Measurements from ENCODE around the gene MOB3B. TPM values are rescaled to one million over a fixed set of nuclear protein-coding genes. Genes with fewer than 3 reads are reported as not detected.
"Not testable (repeated sequence)": the region's sequence is repeated elsewhere in the genome, so short reads cannot be mapped to it uniquely, and the experiment has no call there.

Gene MOB3B
- total RNA-seq, 2 experiments from 2014 or later = 0.29 to 0.70 TPM

DNA sequence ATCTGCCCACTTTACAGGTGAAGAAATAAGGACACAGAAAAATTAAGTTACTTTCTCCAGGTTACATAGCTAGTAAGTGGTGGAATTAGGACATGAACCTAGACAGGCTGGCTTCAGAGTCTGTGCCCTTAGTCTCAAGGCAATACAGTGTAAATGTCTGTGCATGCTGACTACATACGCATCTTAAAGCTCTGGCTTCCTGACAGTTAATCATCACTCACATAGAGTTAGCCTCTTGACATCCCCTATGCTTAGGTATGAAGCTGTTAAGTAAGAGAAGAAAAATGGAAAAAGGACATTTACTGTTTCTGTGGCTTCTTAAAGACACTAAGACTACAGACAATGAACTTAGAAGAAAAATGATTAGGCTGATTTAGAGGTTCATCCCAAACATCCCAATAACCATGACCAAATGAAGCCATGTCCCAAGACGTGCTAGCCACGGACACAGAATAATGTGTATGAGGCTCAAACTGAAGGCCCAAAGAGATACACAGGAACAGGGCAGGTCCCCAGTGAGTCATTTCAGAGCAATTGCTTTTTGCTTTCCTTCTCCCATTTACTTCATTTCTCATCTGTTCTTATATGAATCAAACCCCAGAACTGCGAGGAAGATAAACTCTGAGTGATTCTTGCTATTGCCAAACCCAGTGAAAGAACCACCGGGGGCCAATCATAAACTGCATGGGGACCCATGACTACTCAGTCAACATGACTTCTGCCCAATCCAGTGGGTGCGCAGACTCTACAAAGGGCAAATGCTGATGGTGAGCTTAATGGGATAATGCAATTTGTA is 105.5 kb downstream of the MOB3B start:
- no peak overlapping the region for H3K27ac Mint-ChIP-seq
- peaks cover 3% of the 10 kb centered on the region for H3K4me1 Mint-ChIP-seq
- no peak overlapping the region for H3K4me3 Mint-ChIP-seq
- CTCF ChIA-PET = no interaction called here
- H3K36me3 Mint-ChIP-seq = no peaks in the 10 kb centered on the region
- no peaks in the 10 kb centered on the region for H3K27me3 Mint-ChIP-seq
- DNase-seq (no peak), ATAC-seq (no peak)
- no peaks in the 10 kb centered on the region for H3K9me3 Mint-ChIP-seq (ENCODE audit: low read depth)

DNA sequence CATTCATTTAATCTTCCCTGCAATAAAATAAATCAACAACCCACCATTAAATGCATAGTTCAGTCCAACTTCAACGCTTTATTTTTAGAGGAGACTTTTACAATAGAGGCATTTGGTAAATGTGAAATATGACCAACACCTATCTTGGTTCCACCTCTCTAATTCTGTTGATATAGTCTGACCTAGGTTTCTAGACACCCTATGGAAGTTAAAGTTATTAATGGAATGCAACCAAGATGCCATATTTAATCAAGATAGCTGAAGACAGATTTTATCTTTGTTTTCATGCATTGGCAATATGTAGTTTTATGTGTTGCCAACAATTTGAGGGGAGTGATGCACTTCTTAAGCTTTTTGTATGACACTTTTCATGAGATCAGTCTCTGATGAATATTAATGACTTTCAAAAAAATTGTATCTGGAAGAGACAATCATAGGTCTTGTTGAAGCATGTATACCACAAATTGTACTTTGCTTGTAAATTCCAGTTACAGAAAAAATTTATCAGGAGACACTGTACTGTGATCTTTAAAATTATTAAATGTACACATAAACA is 107.3 kb downstream of the MOB3B start:
- Mint-ChIP-seq H3K27ac (no peak overlapping the region), H3K4me3 (no peak overlapping the region), H3K4me1 (peaks cover 3% of the 10 kb centered on the region), H3K27me3 (no peaks in the 10 kb centered on the region), H3K36me3 (no peaks in the 10 kb centered on the region), H3K9me3 (ENCODE audit: low read depth) (no peaks in the 10 kb centered on the region)
- ATAC-seq = no peak
- CTCF ChIA-PET = no interaction called here
- no peak for DNase-seq

DNA sequence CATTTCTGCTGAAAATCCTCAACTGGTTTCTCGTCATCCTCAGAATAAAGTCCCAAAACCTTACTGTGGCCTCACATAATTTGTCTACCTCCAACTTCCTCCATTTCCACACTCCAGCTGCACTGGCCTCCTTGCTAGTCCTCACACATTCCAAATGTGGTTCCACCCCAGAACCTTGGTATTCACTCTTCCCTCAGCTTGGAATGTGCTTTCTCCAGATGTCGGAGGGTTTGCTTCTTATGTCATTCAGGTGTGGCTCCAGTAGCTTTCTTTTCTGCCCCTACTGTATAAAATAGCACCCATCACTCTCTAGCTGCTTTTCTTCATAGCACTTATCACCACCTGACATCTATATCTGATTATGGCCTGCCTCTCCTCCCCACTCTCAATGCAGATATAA is 108.0 kb downstream of the MOB3B start:
- no peak overlapping the region for H3K4me3 Mint-ChIP-seq
- no peaks in the 10 kb centered on the region for H3K27me3 Mint-ChIP-seq
- H3K4me1 Mint-ChIP-seq = peaks cover 3% of the 10 kb centered on the region
- no peaks in the 10 kb centered on the region for H3K9me3 Mint-ChIP-seq (ENCODE audit: low read depth)
- CTCF ChIA-PET = no interaction called here
- H3K27ac Mint-ChIP-seq = no peak overlapping the region
- no peaks in the 10 kb centered on the region for H3K36me3 Mint-ChIP-seq
- no peak for DNase-seq
- no peak for ATAC-seq

DNA sequence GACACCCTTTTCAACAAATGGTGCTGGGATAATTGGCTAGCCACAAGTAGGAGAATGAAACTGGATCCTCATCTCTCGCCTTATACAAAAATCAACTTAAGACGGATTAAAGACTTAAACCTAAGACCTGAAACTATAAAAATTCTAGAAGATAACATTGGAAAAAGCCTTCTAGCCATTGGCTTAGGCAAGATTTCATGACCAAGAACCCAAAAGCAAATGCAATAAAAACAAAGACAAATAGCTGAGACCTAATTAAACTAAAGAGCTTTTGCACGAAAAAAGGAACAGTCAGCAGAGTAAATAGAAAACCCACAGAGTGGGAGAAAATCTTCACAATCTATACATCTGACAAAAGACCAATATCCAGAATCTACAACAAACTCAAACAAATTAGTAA is 110.1 kb downstream of the MOB3B start:
- H3K9me3 Mint-ChIP-seq (ENCODE audit: low read depth); H3K27ac Mint-ChIP-seq; H3K4me1 Mint-ChIP-seq; H3K4me3 Mint-ChIP-seq; DNase-seq; CTCF ChIA-PET; H3K36me3 Mint-ChIP-seq; ATAC-seq; H3K27me3 Mint-ChIP-seq: not testable (repeated sequence)

DNA sequence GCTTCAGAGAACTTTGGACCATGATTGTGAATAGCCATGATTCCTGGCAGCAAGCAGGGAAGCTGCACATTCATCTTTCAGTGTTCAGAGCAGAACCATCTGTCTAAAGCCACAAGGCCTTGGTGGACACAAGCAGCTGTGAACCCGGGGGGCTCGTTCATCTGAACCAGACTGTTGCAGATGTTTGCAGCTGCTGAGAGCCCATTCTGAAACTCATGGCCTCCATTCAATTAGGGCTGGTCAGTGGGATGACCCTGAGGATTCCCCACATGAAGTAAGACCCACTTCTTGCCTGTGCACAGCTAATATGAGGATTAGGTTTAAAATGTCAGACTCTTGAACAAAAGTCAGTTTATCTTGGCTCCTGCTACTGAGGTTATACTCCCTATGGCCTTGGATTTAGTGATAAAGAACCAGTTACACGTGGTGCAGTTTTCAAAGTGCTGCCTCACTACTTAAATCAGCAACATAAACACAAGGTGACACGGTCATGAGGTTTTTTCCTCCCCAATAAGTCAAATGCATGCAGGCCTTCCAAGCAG is 115.3 kb downstream of the MOB3B start:
- CTCF ChIA-PET = no interaction called here
- no peak for DNase-seq
- no peak for ATAC-seq
- peaks cover 19% of the 10 kb centered on the region for H3K27me3 Mint-ChIP-seq
- no peaks in the 10 kb centered on the region for H3K4me1 Mint-ChIP-seq
- no peaks in the 10 kb centered on the region for H3K9me3 Mint-ChIP-seq (ENCODE audit: low read depth)
- no peak overlapping the region for H3K27ac Mint-ChIP-seq
- no peak overlapping the region for H3K4me3 Mint-ChIP-seq
- H3K36me3 Mint-ChIP-seq = no peaks in the 10 kb centered on the region

DNA sequence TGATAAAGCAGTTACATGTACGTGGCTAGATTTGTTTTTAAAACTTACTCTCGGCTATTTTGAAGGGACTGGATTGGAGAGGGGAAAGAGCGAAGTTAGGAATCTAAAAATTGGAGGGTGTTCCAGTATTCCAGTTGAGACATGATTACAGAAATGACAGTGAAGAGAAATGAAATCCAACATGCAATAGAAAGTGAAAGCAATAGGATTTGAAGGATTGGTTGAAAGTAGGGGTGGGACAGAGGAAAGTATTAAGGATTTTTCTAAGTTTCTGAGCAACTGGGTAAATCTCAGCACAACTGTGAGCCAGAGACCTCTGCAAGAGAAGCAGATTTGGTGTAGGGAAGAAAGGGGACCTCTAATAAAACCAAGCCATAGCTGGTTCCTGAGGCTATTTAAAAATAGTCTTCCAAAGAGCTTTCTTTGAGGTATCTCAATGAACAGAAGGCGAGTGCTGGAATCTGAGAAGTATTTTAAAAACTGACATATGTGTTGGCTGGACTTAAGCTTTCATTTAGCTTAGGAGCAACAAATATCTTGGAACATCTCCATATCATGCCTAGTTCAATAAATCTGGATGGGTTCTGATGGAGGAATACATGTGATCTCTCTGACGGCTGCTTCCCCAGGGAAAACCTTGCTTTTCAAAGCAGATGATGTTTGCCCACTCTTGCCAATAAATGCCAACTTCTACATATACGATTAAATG is 115.9 kb downstream of the MOB3B start:
- Mint-ChIP-seq H3K27me3 (peaks cover 19% of the 10 kb centered on the region), H3K36me3 (no peaks in the 10 kb centered on the region), H3K4me3 (no peak overlapping the region), H3K27ac (no peak overlapping the region), H3K4me1 (no peaks in the 10 kb centered on the region), H3K9me3 (ENCODE audit: low read depth) (no peaks in the 10 kb centered on the region)
- ATAC-seq (no peak), DNase-seq (no peak)
- CTCF ChIA-PET = no interaction called here

DNA sequence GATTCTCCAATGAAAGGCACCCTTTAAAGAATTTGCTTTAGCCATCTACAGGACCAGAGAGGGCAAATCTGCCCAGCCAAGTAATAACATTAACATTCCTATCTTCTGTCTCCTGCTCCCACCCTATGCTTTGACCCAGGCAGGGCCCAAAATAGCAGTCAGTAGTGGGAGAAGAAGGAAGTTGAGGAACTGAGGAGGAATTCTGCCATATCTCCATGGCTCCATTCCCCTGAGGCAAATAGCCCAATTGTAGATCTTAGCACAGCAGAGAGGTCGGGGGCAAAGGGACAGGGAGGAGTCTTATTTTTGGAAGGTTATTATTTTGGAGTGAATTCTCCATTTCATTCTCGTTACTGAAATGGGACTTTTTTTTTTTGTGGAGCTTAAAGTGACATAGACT is 116.7 kb downstream of the MOB3B start:
- CTCF ChIA-PET = no interaction called here
- H3K36me3 Mint-ChIP-seq = no peaks in the 10 kb centered on the region
- no peak for ATAC-seq
- no peak for DNase-seq
- H3K4me3 Mint-ChIP-seq = no peak overlapping the region
- H3K27me3 Mint-ChIP-seq = peaks cover 19% of the 10 kb centered on the region
- no peaks in the 10 kb centered on the region for H3K9me3 Mint-ChIP-seq (ENCODE audit: low read depth)
- no peaks in the 10 kb centered on the region for H3K4me1 Mint-ChIP-seq
- H3K27ac Mint-ChIP-seq = no peak overlapping the region

DNA sequence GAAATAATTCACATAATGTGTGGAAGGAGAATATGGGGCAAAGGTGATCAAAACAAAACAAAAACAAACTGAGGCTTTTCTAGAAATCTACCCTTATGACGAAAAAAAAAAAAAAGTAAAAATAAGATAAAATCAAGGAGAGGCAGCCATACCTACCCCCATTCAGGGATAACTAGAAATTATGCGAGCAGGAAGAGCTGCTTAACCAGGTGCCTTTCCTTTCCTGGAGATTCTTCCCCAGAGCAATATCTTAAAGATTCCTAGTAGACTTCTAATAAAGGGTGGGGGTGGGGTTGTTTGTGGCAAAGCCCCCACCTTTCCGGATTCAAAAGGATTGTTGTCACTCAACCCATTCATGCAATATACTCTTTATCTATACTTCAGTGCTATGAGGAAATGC is 117.5 kb downstream of the MOB3B start:
- no peaks in the 10 kb centered on the region for H3K9me3 Mint-ChIP-seq (ENCODE audit: low read depth)
- peaks cover 19% of the 10 kb centered on the region for H3K27me3 Mint-ChIP-seq
- H3K4me3 Mint-ChIP-seq = no peak overlapping the region
- DNase-seq (no peak), ATAC-seq (no peak)
- H3K36me3 Mint-ChIP-seq = no peaks in the 10 kb centered on the region
- H3K4me1 Mint-ChIP-seq = no peaks in the 10 kb centered on the region
- no peak overlapping the region for H3K27ac Mint-ChIP-seq
- CTCF ChIA-PET = no interaction called here

DNA sequence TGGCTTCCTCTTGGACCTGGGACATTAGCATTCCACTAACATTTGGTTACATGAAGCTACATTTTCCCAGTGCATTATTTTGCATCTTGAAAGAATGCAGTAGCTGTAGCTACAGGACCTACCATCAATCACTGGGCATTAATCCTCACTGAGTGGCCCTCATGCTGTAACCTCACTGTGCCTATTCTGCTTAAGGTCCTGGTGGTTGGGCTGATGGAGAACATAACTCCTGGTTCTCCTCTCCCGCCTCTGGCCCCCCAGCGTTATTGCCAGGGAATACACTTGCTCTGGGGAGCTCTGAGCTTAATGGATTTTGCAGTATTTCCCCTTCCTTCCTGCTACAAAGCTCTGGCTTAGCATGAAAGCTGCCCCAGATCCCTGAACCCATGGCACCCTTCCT is 121.1 kb downstream of the MOB3B start:
- Mint-ChIP-seq H3K27ac (no peak overlapping the region), H3K4me1 (no peaks in the 10 kb centered on the region), H3K4me3 (no peak overlapping the region), H3K36me3 (no peaks in the 10 kb centered on the region), H3K9me3 (ENCODE audit: low read depth) (no peaks in the 10 kb centered on the region), H3K27me3 (peaks cover 17% of the 10 kb centered on the region)
- ATAC-seq (no peak), DNase-seq (no peak)
- CTCF ChIA-PET = no interaction called here

DNA sequence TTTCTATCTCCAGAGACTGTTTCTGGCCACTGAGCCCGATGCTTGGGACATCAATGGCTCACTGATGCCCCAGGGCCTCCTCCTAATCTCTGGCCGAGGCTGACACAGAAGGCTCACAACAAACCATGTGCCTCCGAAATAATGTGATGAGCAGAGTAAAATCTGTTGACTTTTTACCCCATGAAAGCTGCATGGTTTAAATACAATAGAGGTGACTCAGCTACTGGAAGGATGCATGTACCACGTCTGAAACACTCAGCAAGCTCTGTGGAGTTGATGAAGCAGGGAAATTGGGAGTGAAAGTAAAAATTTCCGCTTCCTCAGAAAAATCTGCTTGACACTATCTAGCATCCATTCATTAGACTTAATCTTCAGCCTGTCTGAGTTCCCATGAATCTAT is 121.6 kb downstream of the MOB3B start:
- ATAC-seq (no peak), DNase-seq (no peak)
- CTCF ChIA-PET = no interaction called here
- Mint-ChIP-seq H3K36me3 (no peaks in the 10 kb centered on the region), H3K27me3 (peaks cover 13% of the 10 kb centered on the region), H3K4me1 (no peaks in the 10 kb centered on the region), H3K9me3 (ENCODE audit: low read depth) (no peaks in the 10 kb centered on the region), H3K27ac (no peak overlapping the region), H3K4me3 (no peak overlapping the region)

DNA sequence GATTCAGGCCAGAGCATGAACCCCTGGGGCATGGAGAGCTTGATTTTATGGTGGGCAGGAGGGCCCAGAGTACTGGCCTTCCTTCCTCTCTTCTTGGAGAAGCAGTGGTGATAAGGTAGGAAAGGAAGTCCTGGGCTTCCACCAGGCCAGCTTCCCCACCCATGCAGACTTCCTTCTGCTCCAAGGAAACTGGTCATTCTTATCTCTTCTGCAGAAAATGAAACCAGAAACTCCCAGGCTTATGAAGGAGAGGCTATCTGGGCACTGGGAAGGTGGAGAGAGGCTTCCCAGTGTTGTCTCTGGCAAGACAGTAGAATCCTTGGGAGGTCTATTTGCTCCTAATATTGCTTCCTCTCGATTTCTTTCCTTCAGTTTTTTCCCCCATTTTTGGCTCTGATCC is 122.1 kb downstream of the MOB3B start:
- CTCF ChIA-PET = no interaction called here
- no peak for DNase-seq
- H3K9me3 Mint-ChIP-seq (ENCODE audit: low read depth) = no peaks in the 10 kb centered on the region
- H3K27me3 Mint-ChIP-seq = peaks cover 9% of the 10 kb centered on the region
- H3K27ac Mint-ChIP-seq = no peak overlapping the region
- H3K36me3 Mint-ChIP-seq = no peaks in the 10 kb centered on the region
- H3K4me1 Mint-ChIP-seq = no peaks in the 10 kb centered on the region
- no peak for ATAC-seq
- no peak overlapping the region for H3K4me3 Mint-ChIP-seq

DNA sequence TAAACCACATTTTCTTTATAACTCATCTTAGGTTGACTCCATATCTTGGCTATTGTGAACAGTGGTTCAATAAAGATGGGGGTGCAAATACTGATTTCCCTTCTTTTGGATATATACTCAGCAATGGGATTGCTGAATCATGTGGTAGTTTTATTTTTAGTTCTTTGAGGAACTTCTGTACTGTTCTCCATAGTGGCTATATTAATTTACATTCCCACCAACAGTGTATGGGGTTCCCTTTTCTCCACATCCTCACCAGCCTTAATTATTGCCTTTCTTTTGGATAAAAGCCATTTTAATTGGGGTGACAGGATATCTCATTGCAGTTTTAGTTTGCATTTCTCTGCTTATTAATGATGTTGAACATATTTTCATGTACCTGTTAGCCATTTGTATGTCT is 125.0 kb downstream of the MOB3B start:
- H3K27me3 Mint-ChIP-seq = peaks cover 10% of the 10 kb centered on the region

DNA sequence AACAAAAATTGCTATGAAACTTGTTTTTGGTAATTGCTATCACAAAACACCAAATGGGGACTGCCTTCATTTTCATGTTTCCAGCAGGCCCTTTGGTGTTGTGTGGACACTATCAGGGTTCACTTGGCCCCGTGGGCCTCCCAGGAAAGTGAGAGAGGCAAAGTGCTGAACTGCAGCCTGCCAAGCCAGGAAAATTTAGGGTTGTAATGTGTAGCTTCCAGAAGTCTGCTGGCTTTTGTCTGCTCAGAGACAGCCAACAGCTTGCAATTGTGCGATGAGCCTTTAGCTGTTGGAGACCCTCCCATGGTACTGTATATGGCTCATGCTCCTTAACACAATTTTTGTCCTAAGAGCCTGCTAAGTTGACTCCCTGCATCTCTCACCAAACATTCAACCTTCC is 127.0 kb downstream of the MOB3B start:
- no peak for ATAC-seq
- Mint-ChIP-seq H3K4me3 (no peak overlapping the region), H3K27ac (no peak overlapping the region), H3K36me3 (no peaks in the 10 kb centered on the region), H3K27me3 (peaks cover 13% of the 10 kb centered on the region), H3K9me3 (ENCODE audit: low read depth) (no peaks in the 10 kb centered on the region), H3K4me1 (no peaks in the 10 kb centered on the region)
- no peak for DNase-seq
- CTCF ChIA-PET = no interaction called here

More for the DNA sequence above, 125.0 kb downstream of the MOB3B start:
- Mint-ChIP-seq H3K4me3 (no peak overlapping the region), H3K27ac (no peak overlapping the region), H3K36me3 (no peaks in the 10 kb centered on the region), H3K4me1 (no peaks in the 10 kb centered on the region), H3K9me3 (ENCODE audit: low read depth) (no peaks in the 10 kb centered on the region)
- CTCF ChIA-PET = no interaction called here
- ATAC-seq (no peak), DNase-seq (no peak)

DNA sequence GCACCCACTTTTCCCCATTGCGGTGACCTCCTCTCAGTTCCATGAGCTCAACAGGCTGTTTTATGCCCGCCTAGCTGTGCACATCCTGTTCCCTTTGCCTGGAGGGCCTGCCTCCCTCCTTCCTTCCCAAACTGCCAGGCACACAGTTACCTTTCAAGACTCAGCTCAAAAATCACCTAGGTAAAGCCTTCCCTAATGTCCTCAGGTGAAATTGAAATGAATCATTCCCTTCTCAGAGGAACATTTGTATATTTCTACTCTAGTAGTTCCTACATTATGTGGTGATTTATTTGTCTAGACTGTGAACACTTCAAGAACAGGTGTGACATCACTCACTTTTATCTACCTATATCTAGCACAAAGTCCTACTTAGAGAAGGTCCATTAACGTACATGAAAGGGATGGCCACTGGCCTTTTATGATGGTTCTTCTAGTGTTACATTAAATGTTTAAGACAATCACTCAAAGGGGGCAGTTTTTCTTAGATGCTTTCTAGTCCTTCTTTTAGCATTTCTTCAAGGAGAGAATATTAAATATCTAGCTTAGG is 129.2 kb downstream of the MOB3B start:
- H3K4me1 Mint-ChIP-seq = no peaks in the 10 kb centered on the region
- H3K27me3 Mint-ChIP-seq = peaks cover 21% of the 10 kb centered on the region
- H3K36me3 Mint-ChIP-seq = no peaks in the 10 kb centered on the region
- H3K9me3 Mint-ChIP-seq (ENCODE audit: low read depth) = no peaks in the 10 kb centered on the region
- H3K27ac Mint-ChIP-seq = no peak overlapping the region
- ATAC-seq (no peak), DNase-seq (no peak)
- no peak overlapping the region for H3K4me3 Mint-ChIP-seq
- CTCF ChIA-PET = no interaction called here

Data from activated CD8-positive, alpha-beta memory T cell treated with anti-CD3 and anti-CD28 coated beads, Interleukin-2, amount 10 ng/mL, durations not matched to agents 7 days and 5 days (primary cell).